ENCODE data around the gene SLCO2B1. TPM values are rescaled to one million over a fixed set of nuclear protein-coding genes. Genes with fewer than 3 reads are reported as not detected.

Gene SLCO2B1
- total RNA-seq, 1 experiment from 2014 or later = not detected

DNA sequence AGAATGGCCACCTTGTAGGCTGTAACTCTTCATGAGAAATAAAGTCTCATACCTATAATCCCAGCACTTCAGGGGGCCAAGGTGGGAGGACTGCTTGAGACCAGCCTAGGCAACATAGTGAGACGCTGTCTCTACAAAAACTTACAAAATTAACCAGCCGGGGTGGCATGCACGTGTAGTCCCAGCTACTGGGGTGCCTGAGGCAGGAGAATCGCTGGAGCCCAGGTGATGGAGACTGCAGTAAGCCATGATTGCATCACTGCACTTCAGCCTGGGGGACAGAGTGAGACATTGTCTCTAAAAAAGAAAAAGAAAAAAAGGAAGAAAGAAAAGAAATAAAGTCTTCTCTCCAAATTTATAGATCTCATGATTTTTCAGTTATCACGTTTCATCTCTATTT is 4.2 kb upstream of the SLCO2B1 start:
- H3K18ac ChIP-seq (ENCODE audit: insufficient read length, low read depth, low read length) = no peak overlapping the region
- peaks cover 5% of the 10 kb centered on the region for H3K4me1 ChIP-seq (ENCODE audit: insufficient read depth, low read length)
- no peaks in the 10 kb centered on the region for H3K9me3 Mint-ChIP-seq
- H3K4me1 Mint-ChIP-seq = peaks cover 3 to 8% of the 10 kb centered on the region in 2 experiments; a peak in 3 of 4 replicates
- no peaks in the 10 kb centered on the region for H3K79me1 ChIP-seq (ENCODE audit: insufficient read depth, low read depth, low read length, poor library complexity, severe bottlenecking)
- no peak overlapping the region for H3K4me3 Mint-ChIP-seq
- no peak overlapping the region for H3K27ac Mint-ChIP-seq
- H4K5ac ChIP-seq (ENCODE audit: insufficient read length, low read depth, low read length) = no peak overlapping the region
- H3K27ac ChIP-seq (ENCODE audit: insufficient read length, low read depth, low read length) = no peak overlapping the region
- H2AFZ ChIP-seq (ENCODE audit: low read length) = no peak overlapping the region
- WGBS (ENCODE audit: extremely low coverage, insufficient read length, low lambda C conversion rate) = no CpG with 5 or more reads among the region's 5 CpGs
- no peak overlapping the region for H2BK20ac ChIP-seq (ENCODE audit: low read depth, low read length, poor library complexity, severe bottlenecking)
- H2BK15ac ChIP-seq (ENCODE audit: low read depth, low read length) = no peak overlapping the region
- H3K56ac ChIP-seq (ENCODE audit: insufficient read length, low read depth, low read length) = no peak overlapping the region
- H2BK12ac ChIP-seq (ENCODE audit: insufficient read length, low read depth, low read length) = no peak overlapping the region
- H2BK5ac ChIP-seq (ENCODE audit: insufficient read length, low read length) = no peak overlapping the region
- H3K27me3 Mint-ChIP-seq (ENCODE audit: low read depth) = peaks cover 8% of the 10 kb centered on the region
- H3K4ac ChIP-seq (ENCODE audit: low read depth, low read length) = no peak overlapping the region
- H3T11ph ChIP-seq (ENCODE audit: low read length) = no peak overlapping the region
- no peaks in the 10 kb centered on the region for H3K9me3 ChIP-seq (ENCODE audit: control insufficient read depth, low read depth, low read length)
- H4K91ac ChIP-seq (ENCODE audit: insufficient read length, low read depth, low read length) = no peak overlapping the region
- TF ChIP-seq, protein P1, sequence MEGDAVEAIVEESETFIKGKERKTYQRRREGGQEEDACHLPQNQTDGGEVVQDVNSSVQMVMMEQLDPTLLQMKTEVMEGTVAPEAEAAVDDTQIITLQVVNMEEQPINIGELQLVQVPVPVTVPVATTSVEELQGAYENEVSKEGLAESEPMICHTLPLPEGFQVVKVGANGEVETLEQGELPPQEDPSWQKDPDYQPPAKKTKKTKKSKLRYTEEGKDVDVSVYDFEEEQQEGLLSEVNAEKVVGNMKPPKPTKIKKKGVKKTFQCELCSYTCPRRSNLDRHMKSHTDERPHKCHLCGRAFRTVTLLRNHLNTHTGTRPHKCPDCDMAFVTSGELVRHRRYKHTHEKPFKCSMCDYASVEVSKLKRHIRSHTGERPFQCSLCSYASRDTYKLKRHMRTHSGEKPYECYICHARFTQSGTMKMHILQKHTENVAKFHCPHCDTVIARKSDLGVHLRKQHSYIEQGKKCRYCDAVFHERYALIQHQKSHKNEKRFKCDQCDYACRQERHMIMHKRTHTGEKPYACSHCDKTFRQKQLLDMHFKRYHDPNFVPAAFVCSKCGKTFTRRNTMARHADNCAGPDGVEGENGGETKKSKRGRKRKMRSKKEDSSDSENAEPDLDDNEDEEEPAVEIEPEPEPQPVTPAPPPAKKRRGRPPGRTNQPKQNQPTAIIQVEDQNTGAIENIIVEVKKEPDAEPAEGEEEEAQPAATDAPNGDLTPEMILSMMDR (conservative IDR thresholded peaks at IDR 0.05) = no peak
- no peak overlapping the region for H3K4me2 ChIP-seq (ENCODE audit: insufficient read depth, insufficient read length, low read length)
- no peak overlapping the region for H3K14ac ChIP-seq (ENCODE audit: insufficient read depth, low read length)
- no peaks in the 10 kb centered on the region for H3K27me3 ChIP-seq (ENCODE audit: insufficient read depth, low read length)
- H4K8ac ChIP-seq (replicated peaks; ENCODE audit: insufficient read length, low read depth, low read length) = no peak overlapping the region
- H3K79me2 ChIP-seq (ENCODE audit: insufficient read depth, low read length) = no peaks in the 10 kb centered on the region
- H4K20me1 ChIP-seq (ENCODE audit: control insufficient read depth, insufficient read depth, insufficient read length) = no peaks in the 10 kb centered on the region
- H3K23me2 ChIP-seq (ENCODE audit: insufficient read length, low read depth, low read length, poor library complexity, severe bottlenecking) = no peaks in the 10 kb centered on the region
- H3K23ac ChIP-seq (ENCODE audit: insufficient read length, low read depth, low read length) = no peak overlapping the region
- H3K36me3 Mint-ChIP-seq (ENCODE audit: insufficient read depth in 1 of 3, low read depth in 3 of 3) = no peaks in the 10 kb centered on the region
- H2AK5ac ChIP-seq (ENCODE audit: insufficient read length, low read length) = no peak overlapping the region
- no peak for DNase-seq
- no peak overlapping the region for H3K9ac ChIP-seq (ENCODE audit: extremely low read depth, insufficient read length, low read length)
- H2BK120ac ChIP-seq (ENCODE audit: low read depth, low read length, poor library complexity, severe bottlenecking) = no peak overlapping the region

Measured in H9 (cell line).